Neural cell (in vitro differentiated cells): Measurements from ENCODE around the gene FAF1.

Experiments
- CTCF ChIP-seq: fragments of 450-650 bp; IDR thresholded peaks from 2 replicates; pipeline ENCODE4 v1.5.1; 2014; ENCODE audit warnings: antibody characterized with exemption, mild to moderate bottlenecking, moderate library complexity; ENCODE audit not compliant: poor library complexity, severe bottlenecking
- EP300 ChIP-seq: fragments of 450-650 bp; conservative IDR thresholded peaks from 2 replicates; pipeline ENCODE4 v1.6.1; 2014; ENCODE audit warnings: antibody characterized with exemption, mild to moderate bottlenecking, moderate library complexity; ENCODE audit not compliant: poor library complexity, severe bottlenecking
- POLR2AphosphoS5 ChIP-seq: IDR thresholded peaks from 2 replicates; pipeline ENCODE4 v1.6.1; 2012
- REST ChIP-seq: IDR thresholded peaks from 2 replicates; pipeline ENCODE4 v1.6.1; 2012; ENCODE audit warnings: borderline replicate concordance

- TF ChIP-seq REST: no peak
- no peak for TF ChIP-seq CTCF
- no peak for TF ChIP-seq EP300
- TF ChIP-seq POLR2AphosphoS5: no peak
Measured at GRCh38 chr1:50471967-50472366, 488.1 kb downstream of the FAF1 start.
